ENCODE data around the gene PHF23.

PHF23 gene

GRCh38 chr17:7219812-7220592, 19.3 kb downstream of the PHF23 start, which contains the start of the genes ACADVL and DLG4:
ACADVL (plus strand) TSS chr17:7219938; CDS start chr17:7219985, 47 bp downstream.
DLG4 (minus strand) TSS chr17:7219836.
- DNase-seq, result peak; percentile 80

GRCh38 chr17:7219229-7219811, 19.9 kb downstream of the PHF23 start:
- no peak for DNase-seq

- no peak for DNase-seq
Measured at GRCh38 chr17:7218758-7219157, 20.5 kb downstream of the PHF23 start.

- no peak for DNase-seq
Measured at GRCh38 chr17:7218166-7218565, 21.1 kb downstream of the PHF23 start.

- DNase-seq, result peak; percentile 57
Measured at GRCh38 chr17:7217113-7217987, 21.9 kb downstream of the PHF23 start.

GRCh38 chr17:7216242-7217112, 22.8 kb downstream of the PHF23 start:
- no peak for DNase-seq

- DNase-seq, result no peak
Measured at GRCh38 chr17:7215652-7216180, 23.5 kb downstream of the PHF23 start.

- peak; percentile 89 for DNase-seq
Measured at GRCh38 chr17:7215136-7215638, 24.1 kb downstream of the PHF23 start.

- DNase-seq, result peak; percentile 91
Measured at GRCh38 chr17:7214300-7215135, 24.7 kb downstream of the PHF23 start.

GRCh38 chr17:7213895-7214299, 25.4 kb downstream of the PHF23 start:
- peak; percentile 34 for DNase-seq

- no peak for DNase-seq
Measured at GRCh38 chr17:7211491-7212273, 27.6 kb downstream of the PHF23 start.

GRCh38 chr17:7208754-7209460, 30.4 kb downstream of the PHF23 start:
- no peak for DNase-seq

- DNase-seq, result no peak
Measured at GRCh38 chr17:7208027-7208571, 31.2 kb downstream of the PHF23 start.

GRCh38 chr17:7207120-7208001, 31.9 kb downstream of the PHF23 start:
- DNase-seq, result no peak

GRCh38 chr17:7205561-7205960, 33.7 kb downstream of the PHF23 start:
- no peak for DNase-seq

- no peak for DNase-seq
Measured at GRCh38 chr17:7204828-7205461, 34.3 kb downstream of the PHF23 start.

GRCh38 chr17:7204336-7204735, 34.9 kb downstream of the PHF23 start:
- no peak for DNase-seq

GRCh38 chr17:7203391-7203790, 35.9 kb downstream of the PHF23 start:
- no peak for DNase-seq
